Liver (tissue), 9 donors: ENCODE data around the gene GATA2. TPM values are rescaled to one million over a fixed set of nuclear protein-coding genes. Genes with fewer than 3 reads are reported as not detected.

Experiments
- DNase-seq: peaks from one replicate; pipeline ENCODE4 v3.0.0-alpha.2; 2017; ENCODE audit warnings: low spot score
- H3K27ac ChIP-seq, 2 donors: one replicate each; pipeline ENCODE4 v1.7.0; 2013; ENCODE audit warnings: inconsistent platforms in 2 of 2, low read length in 2 of 2, control low read depth in 1 of 2, low read depth in 1 of 2, mild to moderate bottlenecking in 1 of 2
- H3K27me3 ChIP-seq, 4 donors: one replicate each; pipeline versions ENCODE4 v1.6.1 to v1.7.0; 2013; ENCODE audit warnings: low read length in 3 of 4, inconsistent platforms in 1 of 4, mild to moderate bottlenecking in 1 of 4, moderate library complexity in 1 of 4; ENCODE audit not compliant: control insufficient read depth in 4 of 4, insufficient read depth in 4 of 4
- H3K36me3 ChIP-seq, 4 donors: one replicate each; pipeline versions ENCODE4 v1.6.1 to v1.7.0; 2013; ENCODE audit warnings: low read length in 3 of 4, mild to moderate bottlenecking in 3 of 4, low read depth in 1 of 4, moderate library complexity in 1 of 4; ENCODE audit not compliant: control insufficient read depth in 4 of 4, insufficient read depth in 3 of 4
- H3K4me1 ChIP-seq, 4 donors: one replicate each; pipeline versions ENCODE4 v1.6.1 to v1.7.0; 2013; ENCODE audit warnings: low read length in 3 of 4, mild to moderate bottlenecking in 3 of 4, moderate library complexity in 1 of 4; ENCODE audit not compliant: control insufficient read depth in 4 of 4, insufficient read depth in 4 of 4
- H3K4me3 ChIP-seq, 3 donors: one replicate each; pipeline versions ENCODE4 v1.6.1 to v1.7.0; 2013; ENCODE audit warnings: low read length in 3 of 3, control low read depth in 1 of 3, low read depth in 1 of 3, mild to moderate bottlenecking in 1 of 3
- H3K9ac ChIP-seq, 2 donors: one replicate each; pipeline ENCODE4 v1.7.0; 2013; ENCODE audit warnings: low read length in 2 of 2, mild to moderate bottlenecking in 2 of 2, moderate library complexity in 2 of 2, control low read depth in 1 of 2, low read depth in 1 of 2
- H3K9me3 ChIP-seq, 4 donors: one replicate each; pipeline versions ENCODE4 v1.6.1 to v1.7.0; 2013; ENCODE audit warnings: low read length in 3 of 4; ENCODE audit not compliant: control insufficient read depth in 4 of 4
- EGR1 ChIP-seq, 2 donors: IDR thresholded peaks; 2 replicates each; pipeline ENCODE4 v1.6.1; 2016 to 2018; ENCODE audit warnings: antibody characterized with exemption in 2 of 2, low read depth in 2 of 2
- FOXA1 ChIP-seq: IDR thresholded peaks from 2 replicates; pipeline ENCODE4 v1.6.1; 2016; ENCODE audit warnings: antibody characterized with exemption
- FOXA2 ChIP-seq: IDR thresholded peaks from 2 replicates; pipeline ENCODE4 v1.6.1; 2016; ENCODE audit warnings: antibody characterized with exemption
- GABPA ChIP-seq, 2 donors: IDR thresholded peaks in 1 of 2; conservative IDR thresholded peaks in 1 of 2; 2 replicates each; pipeline ENCODE4 v1.6.1; 2016; ENCODE audit warnings: antibody characterized with exemption in 2 of 2, mild to moderate bottlenecking in 1 of 2, moderate library complexity in 1 of 2
- HNF4A ChIP-seq, 2 donors: conservative IDR thresholded peaks; 2 replicates each; pipeline ENCODE4 v1.6.1; 2016; ENCODE audit warnings: antibody characterized with exemption in 2 of 2, mild to moderate bottlenecking in 2 of 2
- HNF4G ChIP-seq: IDR thresholded peaks from 2 replicates; pipeline ENCODE4 v1.6.1; 2016; ENCODE audit warnings: antibody characterized with exemption
- JUND ChIP-seq, 2 donors: IDR thresholded peaks; 2 replicates each; pipeline ENCODE4 v1.6.1; 2016; ENCODE audit warnings: antibody characterized with exemption in 2 of 2
- NR2F2 ChIP-seq: IDR thresholded peaks from 2 replicates; pipeline ENCODE4 v1.6.1; 2016; ENCODE audit warnings: antibody characterized with exemption
- RAD21 ChIP-seq, 2 donors: IDR thresholded peaks; 2 replicates each; pipeline ENCODE4 v1.6.1; 2016; ENCODE audit warnings: antibody characterized with exemption in 2 of 2, mild to moderate bottlenecking in 2 of 2
- RXRA ChIP-seq, 2 donors: IDR thresholded peaks; 2 replicates each; pipeline ENCODE4 v1.6.1; 2017 to 2018; ENCODE audit warnings: antibody characterized with exemption in 2 of 2, mild to moderate bottlenecking in 1 of 2
- SP1 ChIP-seq: IDR thresholded peaks from 2 replicates; pipeline ENCODE4 v1.6.1; 2018; ENCODE audit warnings: antibody characterized with exemption, mild to moderate bottlenecking
- TAF1 ChIP-seq: conservative IDR thresholded peaks from 2 replicates; pipeline ENCODE4 v1.6.1; 2016; ENCODE audit warnings: antibody characterized with exemption, mild to moderate bottlenecking
- YY1 ChIP-seq: IDR thresholded peaks from 2 replicates; pipeline ENCODE4 v1.6.1; 2016; ENCODE audit warnings: antibody characterized with exemption, mild to moderate bottlenecking
- ZBTB33 ChIP-seq: IDR thresholded peaks from 2 replicates; pipeline ENCODE4 v1.6.1; 2016; ENCODE audit warnings: antibody characterized with exemption
- WGBS: extraction: QIAGEN DNeasy Blood & Tissue Kit; methylation state at CpG from one replicate; pipeline ENCODE4 v1.1.7; 2013; 5-methylcytosine and 5-hydroxymethylcytosine counted together
- polyA plus RNA-seq, 2 donors: library from polyadenylated mRNA; stranded (reverse) in 1 of 2; unstranded in 1 of 2; fragments of 200-250 nt in 1 of 2; fragments of >200 nt in 1 of 2; fragmentation: Nextera tagmentation in 1 of 2; extraction: Ambion mirVana in 1 of 2; gene quantifications; one replicate each; pipeline versions ENCODE4 v1.2.1 to v1.2.3, GENCODE V29; 2013 to 2015
- total RNA-seq, 2 donors: library from RNA; depleted of rRNA; stranded (reverse); fragments of >200 nt; gene quantifications; one replicate each; pipeline ENCODE4 v1.2.3, GENCODE V29; 2014
- TF ChIP-seq, protein P1 (sequence below): fragments of 150-350 bp; IDR thresholded peaks from 2 replicates; pipeline ENCODE4 v1.5.1; 2017; ENCODE audit warnings: improper control_type of control experiment, low read depth, low read length; ENCODE audit not compliant: missing input control
- TF ChIP-seq, protein P2 (sequence below): IDR thresholded peaks from 2 replicates; pipeline ENCODE4 v1.6.1; 2016; ENCODE audit warnings: antibody characterized with exemption, mild to moderate bottlenecking
- TF ChIP-seq, protein P3 (sequence below): IDR thresholded peaks from 2 replicates; pipeline ENCODE4 v1.6.1; 2016; ENCODE audit warnings: antibody characterized with exemption
- donor health status: healthy.
- donor health status: healthy.
- donor health status: healthy.
- donor health status: healthy.
- donor health status: healthy.

The GATA2 gene
- total and polyA plus RNA-seq, 4 donors = 0.25 to 2.8 (median 0.54) TPM

GRCh38 chr3:128499724-128500275, 6.8 kb upstream of the GATA2 start:
- no peaks in the 10 kb centered on the region for H3K36me3 ChIP-seq
- H3K4me1 ChIP-seq = peaks cover 4 to 11% (median 8%) of the 10 kb centered on the region in 4 donors
- DNase-seq = no peak
- H3K4me3 ChIP-seq = no peak overlapping the region
- no peak for TF ChIP-seq HNF4G
- no peak for TF ChIP-seq HNF4A (conservative IDR thresholded peaks at IDR 0.05)
- TF ChIP-seq NR2F2 = no peak
- no peak for TF ChIP-seq FOXA1
- TF ChIP-seq ZBTB33 = no peak
- no peak for TF ChIP-seq TAF1
- TF ChIP-seq FOXA2 = no peak
- no peak for TF ChIP-seq GABPA (IDR thresholded peaks at IDR 0.05 in 1 of 2, conservative IDR thresholded peaks at IDR 0.05 in 1 of 2)
- TF ChIP-seq EGR1 (IDR thresholded peaks at IDR 0.05; ENCODE audit: low read depth in 2 of 2) = no peak
- no peak for TF ChIP-seq JUND (IDR thresholded peaks at IDR 0.05)
- TF ChIP-seq RXRA (IDR thresholded peaks at IDR 0.05) = no peak
- TF ChIP-seq, protein P1, sequence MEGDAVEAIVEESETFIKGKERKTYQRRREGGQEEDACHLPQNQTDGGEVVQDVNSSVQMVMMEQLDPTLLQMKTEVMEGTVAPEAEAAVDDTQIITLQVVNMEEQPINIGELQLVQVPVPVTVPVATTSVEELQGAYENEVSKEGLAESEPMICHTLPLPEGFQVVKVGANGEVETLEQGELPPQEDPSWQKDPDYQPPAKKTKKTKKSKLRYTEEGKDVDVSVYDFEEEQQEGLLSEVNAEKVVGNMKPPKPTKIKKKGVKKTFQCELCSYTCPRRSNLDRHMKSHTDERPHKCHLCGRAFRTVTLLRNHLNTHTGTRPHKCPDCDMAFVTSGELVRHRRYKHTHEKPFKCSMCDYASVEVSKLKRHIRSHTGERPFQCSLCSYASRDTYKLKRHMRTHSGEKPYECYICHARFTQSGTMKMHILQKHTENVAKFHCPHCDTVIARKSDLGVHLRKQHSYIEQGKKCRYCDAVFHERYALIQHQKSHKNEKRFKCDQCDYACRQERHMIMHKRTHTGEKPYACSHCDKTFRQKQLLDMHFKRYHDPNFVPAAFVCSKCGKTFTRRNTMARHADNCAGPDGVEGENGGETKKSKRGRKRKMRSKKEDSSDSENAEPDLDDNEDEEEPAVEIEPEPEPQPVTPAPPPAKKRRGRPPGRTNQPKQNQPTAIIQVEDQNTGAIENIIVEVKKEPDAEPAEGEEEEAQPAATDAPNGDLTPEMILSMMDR = no peak
- TF ChIP-seq, protein P2, sequence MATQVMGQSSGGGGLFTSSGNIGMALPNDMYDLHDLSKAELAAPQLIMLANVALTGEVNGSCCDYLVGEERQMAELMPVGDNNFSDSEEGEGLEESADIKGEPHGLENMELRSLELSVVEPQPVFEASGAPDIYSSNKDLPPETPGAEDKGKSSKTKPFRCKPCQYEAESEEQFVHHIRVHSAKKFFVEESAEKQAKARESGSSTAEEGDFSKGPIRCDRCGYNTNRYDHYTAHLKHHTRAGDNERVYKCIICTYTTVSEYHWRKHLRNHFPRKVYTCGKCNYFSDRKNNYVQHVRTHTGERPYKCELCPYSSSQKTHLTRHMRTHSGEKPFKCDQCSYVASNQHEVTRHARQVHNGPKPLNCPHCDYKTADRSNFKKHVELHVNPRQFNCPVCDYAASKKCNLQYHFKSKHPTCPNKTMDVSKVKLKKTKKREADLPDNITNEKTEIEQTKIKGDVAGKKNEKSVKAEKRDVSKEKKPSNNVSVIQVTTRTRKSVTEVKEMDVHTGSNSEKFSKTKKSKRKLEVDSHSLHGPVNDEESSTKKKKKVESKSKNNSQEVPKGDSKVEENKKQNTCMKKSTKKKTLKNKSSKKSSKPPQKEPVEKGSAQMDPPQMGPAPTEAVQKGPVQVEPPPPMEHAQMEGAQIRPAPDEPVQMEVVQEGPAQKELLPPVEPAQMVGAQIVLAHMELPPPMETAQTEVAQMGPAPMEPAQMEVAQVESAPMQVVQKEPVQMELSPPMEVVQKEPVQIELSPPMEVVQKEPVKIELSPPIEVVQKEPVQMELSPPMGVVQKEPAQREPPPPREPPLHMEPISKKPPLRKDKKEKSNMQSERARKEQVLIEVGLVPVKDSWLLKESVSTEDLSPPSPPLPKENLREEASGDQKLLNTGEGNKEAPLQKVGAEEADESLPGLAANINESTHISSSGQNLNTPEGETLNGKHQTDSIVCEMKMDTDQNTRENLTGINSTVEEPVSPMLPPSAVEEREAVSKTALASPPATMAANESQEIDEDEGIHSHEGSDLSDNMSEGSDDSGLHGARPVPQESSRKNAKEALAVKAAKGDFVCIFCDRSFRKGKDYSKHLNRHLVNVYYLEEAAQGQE = no peak
- TF ChIP-seq, protein P3, sequence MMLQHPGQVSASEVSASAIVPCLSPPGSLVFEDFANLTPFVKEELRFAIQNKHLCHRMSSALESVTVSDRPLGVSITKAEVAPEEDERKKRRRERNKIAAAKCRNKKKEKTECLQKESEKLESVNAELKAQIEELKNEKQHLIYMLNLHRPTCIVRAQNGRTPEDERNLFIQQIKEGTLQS = no peak
- no peak for TF ChIP-seq RAD21 (IDR thresholded peaks at IDR 0.05)
- no peak for TF ChIP-seq YY1
- no peak for TF ChIP-seq SP1
- peaks cover 0 to 10% (median 2%) of the 10 kb centered on the region in 4 donors for H3K27me3 ChIP-seq
- WGBS = 91% methylated on average over 4 of the region's 4 CpGs
- H3K9me3 ChIP-seq = no peaks in the 10 kb centered on the region
- no peak overlapping the region for H3K27ac ChIP-seq
- no peak overlapping the region for H3K9ac ChIP-seq
